GM12875 (cell line): Measurements from ENCODE around the gene TAF12.
"Not testable (repeated sequence)": the region's sequence is repeated elsewhere in the genome, so short reads cannot be mapped to it uniquely, and the experiment has no call there.

ENCODE experiments used
- H3K4me3 ChIP-seq: one replicate; pipeline ENCODE4 v1.5.1; 2011; ENCODE audit warnings: low read depth, low read length, control low read depth
- TF ChIP-seq, protein P1 (sequence below): IDR thresholded peaks from 2 replicates; pipeline ENCODE4 v1.5.1; 2011; ENCODE audit warnings: low read depth, mild to moderate bottlenecking, control low read depth, inconsistent platforms, low read length, moderate library complexity, borderline replicate concordance; ENCODE audit not compliant: insufficient read depth

TAF12 gene

DNA sequence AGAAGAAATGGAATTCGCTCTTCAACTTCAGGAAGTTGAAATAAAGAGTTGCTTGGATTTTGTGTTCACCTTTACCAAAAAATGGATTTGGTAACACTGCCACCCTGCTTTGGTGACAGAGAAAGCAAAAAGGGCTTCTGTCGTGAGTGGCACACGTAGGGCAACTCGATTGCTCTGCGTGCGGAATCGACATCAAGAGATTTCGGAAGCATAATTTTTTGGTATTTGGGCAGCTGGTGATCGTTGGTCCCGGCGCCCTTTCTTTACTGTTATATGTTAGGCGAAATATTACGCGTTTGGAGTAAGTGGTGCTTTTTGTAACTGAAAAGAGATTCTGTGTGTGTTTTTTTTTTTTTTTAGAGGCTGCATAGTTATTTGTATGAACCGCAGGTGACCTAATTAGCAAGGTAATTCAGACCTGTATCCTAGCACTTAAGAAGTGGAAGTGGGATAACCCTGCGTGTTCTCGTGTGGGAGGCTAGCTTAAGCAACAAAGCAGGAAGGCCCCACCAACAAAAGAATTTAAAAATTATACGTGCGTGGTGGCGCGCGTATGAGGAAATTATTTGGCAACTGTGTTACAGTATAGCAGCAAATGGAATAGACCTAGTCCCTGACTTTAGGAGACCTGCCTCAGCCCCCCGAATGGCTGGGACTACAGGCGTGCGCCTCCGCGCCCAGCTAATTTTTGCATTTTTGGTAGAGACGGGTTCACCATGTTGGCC lies 5.8 kb upstream of the TAF12 start, which contains the start of gene RNU11:
RNU11 (plus strand) TSS at position 127 of the 725 bp plus-strand sequence.
- TF ChIP-seq, protein P1, sequence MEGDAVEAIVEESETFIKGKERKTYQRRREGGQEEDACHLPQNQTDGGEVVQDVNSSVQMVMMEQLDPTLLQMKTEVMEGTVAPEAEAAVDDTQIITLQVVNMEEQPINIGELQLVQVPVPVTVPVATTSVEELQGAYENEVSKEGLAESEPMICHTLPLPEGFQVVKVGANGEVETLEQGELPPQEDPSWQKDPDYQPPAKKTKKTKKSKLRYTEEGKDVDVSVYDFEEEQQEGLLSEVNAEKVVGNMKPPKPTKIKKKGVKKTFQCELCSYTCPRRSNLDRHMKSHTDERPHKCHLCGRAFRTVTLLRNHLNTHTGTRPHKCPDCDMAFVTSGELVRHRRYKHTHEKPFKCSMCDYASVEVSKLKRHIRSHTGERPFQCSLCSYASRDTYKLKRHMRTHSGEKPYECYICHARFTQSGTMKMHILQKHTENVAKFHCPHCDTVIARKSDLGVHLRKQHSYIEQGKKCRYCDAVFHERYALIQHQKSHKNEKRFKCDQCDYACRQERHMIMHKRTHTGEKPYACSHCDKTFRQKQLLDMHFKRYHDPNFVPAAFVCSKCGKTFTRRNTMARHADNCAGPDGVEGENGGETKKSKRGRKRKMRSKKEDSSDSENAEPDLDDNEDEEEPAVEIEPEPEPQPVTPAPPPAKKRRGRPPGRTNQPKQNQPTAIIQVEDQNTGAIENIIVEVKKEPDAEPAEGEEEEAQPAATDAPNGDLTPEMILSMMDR, result no peak
- peak within 1 kb of the TSS; percentile 21 for H3K4me3 ChIP-seq

DNA sequence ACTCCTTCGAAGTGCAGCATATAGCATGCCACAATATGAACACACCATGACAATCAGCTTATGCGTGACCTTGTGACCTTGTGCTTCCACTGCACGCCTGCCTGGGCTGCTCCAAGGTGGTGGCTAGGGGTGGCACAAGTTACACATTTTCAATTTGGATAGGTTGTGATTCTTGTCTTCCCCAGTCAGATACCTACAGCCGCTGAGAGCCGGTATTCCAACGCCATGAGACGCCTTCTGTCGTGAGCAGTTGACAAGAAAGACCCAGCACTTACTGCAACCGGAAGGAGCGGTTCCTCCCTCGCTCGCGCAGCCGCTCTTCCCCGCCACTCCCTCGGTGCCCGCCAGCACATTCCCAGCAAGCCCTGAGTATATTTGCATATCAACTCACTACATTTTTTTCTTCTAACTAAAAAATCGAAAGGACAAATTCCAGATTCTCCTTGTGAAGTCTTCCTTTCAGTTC lies 5.2 kb upstream of the TAF12 start:
- TF ChIP-seq, protein P1, result no peak
- peak overlapping the region; percentile 21 for H3K4me3 ChIP-seq

DNA sequence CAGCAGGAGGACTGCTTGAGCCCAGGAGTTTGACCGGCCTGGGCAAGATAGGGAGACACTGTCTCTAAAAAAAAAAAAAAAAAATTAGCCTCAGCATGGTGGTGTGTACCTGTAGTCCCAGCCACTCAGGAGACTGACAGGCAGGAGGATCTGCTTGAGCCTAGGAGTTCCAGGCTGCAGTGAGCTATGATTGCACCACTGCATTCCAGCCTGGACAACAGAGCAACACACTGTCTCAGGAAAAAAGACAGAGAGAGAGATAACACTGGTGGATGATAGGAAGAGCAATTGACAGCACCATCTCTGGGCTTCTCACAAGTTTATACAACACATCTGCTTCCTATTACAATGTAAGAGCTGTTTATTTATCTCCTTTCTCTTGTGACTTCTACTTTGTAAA lies 3.2 kb upstream of the TAF12 start:
- H3K4me3 ChIP-seq, result no peak overlapping the region
- TF ChIP-seq, protein P1, result no peak

DNA sequence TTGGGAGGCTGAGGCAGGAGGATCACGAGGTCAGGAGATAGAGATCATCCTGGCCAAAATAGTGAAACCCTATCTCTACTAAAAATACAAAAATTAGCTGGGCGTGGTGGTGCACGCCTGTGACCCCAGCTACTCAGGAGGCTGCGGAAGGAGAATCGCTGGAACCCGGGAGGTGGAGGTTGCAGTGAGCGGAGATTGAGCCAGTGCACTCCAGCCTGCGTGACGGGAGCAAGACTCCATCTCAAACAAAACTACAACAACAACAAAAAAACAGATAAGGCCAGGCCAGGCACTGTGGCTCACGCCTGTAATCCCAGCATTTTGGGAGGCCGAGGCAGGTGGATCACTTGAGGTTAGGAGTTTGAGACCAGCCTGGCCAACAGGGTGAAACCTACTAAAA lies 2.5 kb upstream of the TAF12 start:
- H3K4me3 ChIP-seq, result not testable (repeated sequence)

DNA sequence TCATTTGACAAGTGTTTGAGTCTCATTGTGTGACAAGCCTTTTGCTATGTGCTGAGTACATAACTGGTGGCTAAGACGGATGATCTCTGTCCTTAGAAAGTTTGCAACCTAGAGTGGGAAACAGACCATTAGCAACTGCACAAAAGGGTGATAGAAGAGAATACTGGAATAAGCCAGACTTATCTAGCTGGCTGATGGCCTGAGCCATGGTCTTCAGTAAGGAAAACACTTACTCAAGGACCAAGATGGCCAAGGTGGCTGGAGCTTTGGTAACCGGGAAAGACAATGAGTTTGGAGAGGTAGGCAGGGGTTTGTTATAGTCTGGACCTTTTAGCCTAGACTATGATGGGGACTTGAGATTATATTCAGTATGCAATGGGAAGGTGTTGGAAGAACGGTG lies 1.6 kb upstream of the TAF12 start:
- TF ChIP-seq, protein P1, result no peak
- no peak overlapping the region for H3K4me3 ChIP-seq

DNA sequence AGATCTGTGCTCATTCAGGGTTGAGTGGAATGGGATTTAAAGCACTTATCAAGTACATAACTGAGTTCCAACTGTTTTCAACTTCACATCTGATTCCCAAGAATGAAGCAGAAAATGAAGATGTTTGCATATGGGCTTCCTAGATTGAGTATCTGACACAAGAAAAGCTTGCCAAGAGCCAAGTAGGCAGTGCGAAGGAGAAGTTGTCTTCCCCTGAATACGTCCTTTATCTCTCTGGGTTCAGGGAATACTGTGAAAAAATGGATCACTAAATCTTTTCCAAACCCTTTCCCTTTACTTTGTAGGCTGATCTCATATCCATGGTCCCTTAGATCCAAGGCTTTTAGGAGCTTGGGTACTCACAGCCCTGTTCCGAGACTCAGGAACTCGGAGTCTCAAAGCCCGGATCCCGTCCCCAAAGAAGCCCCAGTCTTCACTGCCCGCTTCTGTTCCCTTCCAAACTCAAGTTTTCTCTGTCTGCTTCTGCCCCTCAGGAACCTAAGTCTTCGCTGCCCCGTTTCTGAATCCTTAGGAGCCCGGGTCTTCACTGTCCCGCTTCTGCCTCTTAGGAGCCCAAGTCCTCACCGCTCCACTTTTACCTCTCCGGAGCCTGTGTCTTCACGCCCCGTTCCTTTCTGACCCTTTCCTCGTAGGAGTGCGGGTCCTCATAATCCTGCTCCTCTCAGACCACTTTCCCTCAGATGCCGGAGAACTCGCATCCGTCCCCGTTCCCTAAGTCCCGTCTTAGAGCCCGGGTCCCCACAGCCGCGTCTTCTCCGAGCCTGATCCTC lies 616 bp downstream of the TAF12 start:
- TF ChIP-seq, protein P1, result no peak
- H3K4me3 ChIP-seq, result peak overlapping the region; percentile 60

DNA sequence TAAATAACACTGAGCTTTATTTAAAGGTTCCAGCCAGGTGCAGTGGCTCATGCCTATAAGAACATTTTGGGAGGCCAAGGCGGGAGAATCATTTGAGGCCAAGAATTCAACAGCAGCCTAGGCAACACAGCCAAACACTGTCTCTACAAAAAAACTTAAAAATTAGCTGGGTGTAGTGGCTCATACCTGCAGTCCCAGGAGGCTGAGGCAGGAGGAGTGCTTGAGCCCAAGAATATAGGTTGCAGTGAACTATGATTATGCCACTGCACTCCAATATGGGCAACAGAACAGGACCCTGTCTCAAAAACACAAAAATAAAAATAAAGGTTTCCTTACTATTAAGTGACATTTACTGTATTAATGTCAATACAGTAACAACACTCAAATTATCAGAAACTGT lies 2.1 kb downstream of the TAF12 start:
- TF ChIP-seq, protein P1, result peak; percentile 50; the same call in 1 of the 2 replicates
- H3K4me3 ChIP-seq, result no peak overlapping the region
